Measurements from ENCODE around the gene SNU13.

DNA sequence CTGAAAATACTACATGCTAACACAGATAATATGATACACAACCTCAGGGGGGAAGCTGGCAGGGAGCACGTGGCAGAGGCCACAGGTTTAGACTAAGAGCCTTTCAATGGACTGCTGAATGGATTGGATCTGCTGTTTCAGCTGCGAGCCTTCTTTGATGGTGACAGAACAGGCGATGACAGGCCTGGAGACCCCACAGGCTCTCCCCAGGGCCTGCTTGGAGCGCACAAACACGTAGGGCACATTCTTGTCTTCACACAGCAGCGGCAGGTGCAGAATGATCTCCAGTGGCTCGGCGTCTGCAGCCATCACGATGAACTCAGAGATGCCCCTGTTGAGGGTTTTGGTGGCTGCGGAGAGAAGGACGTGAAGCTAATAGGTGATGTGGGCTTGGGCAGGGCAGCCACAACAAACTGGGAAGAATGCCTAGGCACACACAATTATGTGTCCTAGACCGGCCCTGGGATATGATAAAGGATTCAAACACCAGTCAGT is 13.8 kb downstream of the SNU13 start:
- TF ChIP-seq POLR2A (IDR thresholded peaks at IDR 0.05; ENCODE audit: low read depth, low read length), result no peak
- no peak for TF ChIP-seq SMC3 (IDR thresholded peaks at IDR 0.05; ENCODE audit: low read depth, low read length)
- no peak for TF ChIP-seq CEBPB (IDR thresholded peaks at IDR 0.05; ENCODE audit: low read depth, low read length)
- TF ChIP-seq, protein P1, sequence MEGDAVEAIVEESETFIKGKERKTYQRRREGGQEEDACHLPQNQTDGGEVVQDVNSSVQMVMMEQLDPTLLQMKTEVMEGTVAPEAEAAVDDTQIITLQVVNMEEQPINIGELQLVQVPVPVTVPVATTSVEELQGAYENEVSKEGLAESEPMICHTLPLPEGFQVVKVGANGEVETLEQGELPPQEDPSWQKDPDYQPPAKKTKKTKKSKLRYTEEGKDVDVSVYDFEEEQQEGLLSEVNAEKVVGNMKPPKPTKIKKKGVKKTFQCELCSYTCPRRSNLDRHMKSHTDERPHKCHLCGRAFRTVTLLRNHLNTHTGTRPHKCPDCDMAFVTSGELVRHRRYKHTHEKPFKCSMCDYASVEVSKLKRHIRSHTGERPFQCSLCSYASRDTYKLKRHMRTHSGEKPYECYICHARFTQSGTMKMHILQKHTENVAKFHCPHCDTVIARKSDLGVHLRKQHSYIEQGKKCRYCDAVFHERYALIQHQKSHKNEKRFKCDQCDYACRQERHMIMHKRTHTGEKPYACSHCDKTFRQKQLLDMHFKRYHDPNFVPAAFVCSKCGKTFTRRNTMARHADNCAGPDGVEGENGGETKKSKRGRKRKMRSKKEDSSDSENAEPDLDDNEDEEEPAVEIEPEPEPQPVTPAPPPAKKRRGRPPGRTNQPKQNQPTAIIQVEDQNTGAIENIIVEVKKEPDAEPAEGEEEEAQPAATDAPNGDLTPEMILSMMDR (conservative IDR thresholded peaks at IDR 0.05; ENCODE audit: low read depth, low read length), result no peak
- no peak for TF ChIP-seq RAD21 (IDR thresholded peaks at IDR 0.05; ENCODE audit: low read length)
- TF ChIP-seq, protein P2, sequence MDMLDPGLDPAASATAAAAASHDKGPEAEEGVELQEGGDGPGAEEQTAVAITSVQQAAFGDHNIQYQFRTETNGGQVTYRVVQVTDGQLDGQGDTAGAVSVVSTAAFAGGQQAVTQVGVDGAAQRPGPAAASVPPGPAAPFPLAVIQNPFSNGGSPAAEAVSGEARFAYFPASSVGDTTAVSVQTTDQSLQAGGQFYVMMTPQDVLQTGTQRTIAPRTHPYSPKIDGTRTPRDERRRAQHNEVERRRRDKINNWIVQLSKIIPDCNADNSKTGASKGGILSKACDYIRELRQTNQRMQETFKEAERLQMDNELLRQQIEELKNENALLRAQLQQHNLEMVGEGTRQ (IDR thresholded peaks at IDR 0.05; ENCODE audit: low read depth, low read length), result no peak

Measured in IMR-90 (cell line).